ENCODE results near the gene ARHGAP31. TPM values are rescaled to one million over a fixed set of nuclear protein-coding genes. Genes with fewer than 3 reads are reported as not detected.

The ARHGAP31 gene
- total RNA-seq, 1 donor from 2014 or later = 6.3 TPM

- no peak for TF ChIP-seq CTCF (conservative IDR thresholded peaks at IDR 0.05)
- Mint-ChIP-seq H3K9me3 (peaks cover 6% of the 10 kb centered on the region), H3K27me3 (ENCODE audit: low read depth) (no peaks in the 10 kb centered on the region), H3K4me3 (no peak overlapping the region), H3K27ac (ENCODE audit: unreplicated experiment) (no peak overlapping the region), H3K4me1 (no peaks in the 10 kb centered on the region), H3K36me3 (ENCODE audit: low read depth) (no peaks in the 10 kb centered on the region)
- no peak for DNase-seq (ENCODE audit: low read depth, low spot score)
These were observed 44.6 kb downstream of the ARHGAP31 start for GRCh38 chr3:119338754-119339153.

- Mint-ChIP-seq H3K4me3 (no peak overlapping the region), H3K27me3 (ENCODE audit: low read depth) (no peaks in the 10 kb centered on the region), H3K9me3 (peaks cover 6% of the 10 kb centered on the region), H3K27ac (ENCODE audit: unreplicated experiment) (no peak overlapping the region), H3K4me1 (no peaks in the 10 kb centered on the region), H3K36me3 (ENCODE audit: low read depth) (no peaks in the 10 kb centered on the region)
- DNase-seq (ENCODE audit: low read depth, low spot score) = no peak
- no peak for TF ChIP-seq CTCF (conservative IDR thresholded peaks at IDR 0.05)
These were observed 45.8 kb downstream of the ARHGAP31 start for GRCh38 chr3:119340014-119340413.

GRCh38 chr3:119340446-119340845, 46.3 kb downstream of the ARHGAP31 start:
- TF ChIP-seq CTCF (conservative IDR thresholded peaks at IDR 0.05) = no peak
- Mint-ChIP-seq H3K36me3 (ENCODE audit: low read depth) (no peaks in the 10 kb centered on the region), H3K4me3 (no peak overlapping the region)

GRCh38 chr3:119342176-119342575, 48.0 kb downstream of the ARHGAP31 start:
- H3K36me3 Mint-ChIP-seq (ENCODE audit: low read depth) = peaks cover 4% of the 10 kb centered on the region

More at GRCh38 chr3:119340446-119340845, 46.3 kb downstream of the ARHGAP31 start:
- Mint-ChIP-seq H3K4me1 (no peaks in the 10 kb centered on the region), H3K27ac (ENCODE audit: unreplicated experiment) (no peak overlapping the region), H3K27me3 (ENCODE audit: low read depth) (no peaks in the 10 kb centered on the region), H3K9me3 (peaks cover 6% of the 10 kb centered on the region)
- no peak for DNase-seq (ENCODE audit: low read depth, low spot score)

GRCh38 chr3:119343719-119344118, 49.5 kb downstream of the ARHGAP31 start:
- H3K4me3 Mint-ChIP-seq = no peak overlapping the region
- no peak for TF ChIP-seq CTCF (conservative IDR thresholded peaks at IDR 0.05)
- H3K27ac Mint-ChIP-seq (ENCODE audit: unreplicated experiment) = no peak overlapping the region
- H3K4me1 Mint-ChIP-seq = peaks cover 15% of the 10 kb centered on the region
- H3K27me3 Mint-ChIP-seq (ENCODE audit: low read depth) = no peaks in the 10 kb centered on the region
- no peak for DNase-seq (ENCODE audit: low read depth, low spot score)
- H3K36me3 Mint-ChIP-seq (ENCODE audit: low read depth) = peaks cover 4% of the 10 kb centered on the region
- no peaks in the 10 kb centered on the region for H3K9me3 Mint-ChIP-seq

More at GRCh38 chr3:119342176-119342575, 48.0 kb downstream of the ARHGAP31 start:
- no peak for TF ChIP-seq CTCF (conservative IDR thresholded peaks at IDR 0.05)
- no peak for DNase-seq (ENCODE audit: low read depth, low spot score)
- H3K4me1 Mint-ChIP-seq = peaks cover 15% of the 10 kb centered on the region
- H3K9me3 Mint-ChIP-seq = peaks cover under 1% of the 10 kb centered on the region
- no peak overlapping the region for H3K4me3 Mint-ChIP-seq
- H3K27me3 Mint-ChIP-seq (ENCODE audit: low read depth) = no peaks in the 10 kb centered on the region
- no peak overlapping the region for H3K27ac Mint-ChIP-seq (ENCODE audit: unreplicated experiment)
